GM12878 (cell line): ENCODE results near the gene RABL6. TPM values are rescaled to one million over a fixed set of nuclear protein-coding genes. Genes with fewer than 3 reads are reported as not detected.

Experiments used
- ATAC-seq: fragments of 200-7000 bp; cut with Tn5 transposase; 3 replicates; pipeline ENCODE4 v1.9.1; 2020; ENCODE audit warnings: mild to moderate bottlenecking, moderate library complexity
- BruUV-seq: library from RNA; stranded (reverse); fragments of 400-500 nt; replicated peaks from 2 replicates; lab custom pipeline; 2021; lab: Mats Ljungman, UMichigan
- CTCF ChIA-PET: fragments of 300-600 bp; sonication (Branson Sonifier 250); formaldehyde crosslinking; extraction: SDS; loops from one replicate; lab custom pipeline; 2021; ENCODE audit warnings: inconsistent platforms; lab: Yijun Ruan, JAX
- POLR2A ChIA-PET: fragments of 350-600 bp; formaldehyde crosslinking; extraction: SDS; loops from one replicate; lab custom pipeline; 2021; ENCODE audit warnings: inconsistent platforms; lab: Charles Lee
- RAD21 ChIA-PET: fragments of 300-600 bp; sonication (Branson Sonifier 250); formaldehyde crosslinking; loops from one replicate; lab custom pipeline; 2023; ENCODE audit warnings: antibody characterized with exemption; ENCODE audit not compliant: unreplicated experiment; lab: Charles Lee
- SMC1A ChIA-PET: fragments of 300-600 bp; sonication (Branson Sonifier 250); formaldehyde crosslinking; loops from one replicate; lab custom pipeline; 2023; ENCODE audit not compliant: unreplicated experiment, uncharacterized antibody; lab: Charles Lee
- DNase-seq: peaks from one replicate; pipeline ENCODE4 v3.0.0-alpha.2; 2011; ENCODE audit warnings: low read depth, low spot score
- FAIRE-seq: peaks from 3 replicates; lab custom pipeline; 2011; peaks lifted over from hg19 to GRCh38; lab: Jason Lieb, UNC
- H2AFZ ChIP-seq: 2 replicates; pipeline ENCODE4 v1.6.0; 2011; ENCODE audit warnings: low read depth, low read length, control low read depth; ENCODE audit not compliant: control insufficient read depth
- H3K27ac ChIP-seq: 2 replicates; pipeline ENCODE4 v1.5.1; 2011; ENCODE audit warnings: control low read depth; ENCODE audit not compliant: control insufficient read depth, insufficient read depth
- H3K27me3 ChIP-seq, 2 experiments: replicated peaks in 1 of 2; 2 replicates each; pipeline versions ENCODE4 v1.6.0 to v1.6.1; 2011; ENCODE audit warnings: low read length in 1 of 2; ENCODE audit not compliant: control insufficient read depth in 2 of 2, insufficient read depth in 2 of 2
- H3K36me3 ChIP-seq, 2 experiments: 2 replicates each; pipeline ENCODE4 v1.5.1; 2011; ENCODE audit warnings: low read length in 1 of 2; ENCODE audit not compliant: control insufficient read depth in 2 of 2, insufficient read depth in 2 of 2
- H3K4me1 ChIP-seq: 2 replicates; pipeline ENCODE4 v1.6.1; 2011; ENCODE audit warnings: mild to moderate bottlenecking, low read length, moderate library complexity, mixed read lengths; ENCODE audit not compliant: control insufficient read depth, insufficient read depth
- H3K4me2 ChIP-seq: 2 replicates; pipeline ENCODE4 v1.6.0; 2011; ENCODE audit warnings: control low read depth; ENCODE audit not compliant: control insufficient read depth, insufficient read depth
- H3K4me3 ChIP-seq: fragments of 200-600 bp; sonication (generic); 2 replicates; pipeline ENCODE4 v1.5.1; 2016
- H3K79me2 ChIP-seq: 2 replicates; pipeline ENCODE4 v1.6.0; 2011; ENCODE audit warnings: low read length; ENCODE audit not compliant: control insufficient read depth, insufficient read depth
- H3K9ac ChIP-seq: 2 replicates; pipeline ENCODE4 v1.8.0; 2011; ENCODE audit warnings: low read length, control low read depth, mixed read lengths; ENCODE audit not compliant: control insufficient read depth, insufficient read depth
- H3K9me3 ChIP-seq: replicated peaks from 3 replicates; pipeline ENCODE4 v1.5.1; 2011; ENCODE audit warnings: mild to moderate bottlenecking, low read length; ENCODE audit not compliant: control insufficient read depth, insufficient read depth
- H4K20me1 ChIP-seq: 2 replicates; pipeline ENCODE4 v1.6.0; 2011; ENCODE audit not compliant: control insufficient read depth, insufficient read depth
- BHLHE40 ChIP-seq, 2 experiments: fragments of 450-650 bp in 1 of 2; IDR thresholded peaks; 2 replicates each; pipeline ENCODE4 v1.6.1; 2011 to 2017; ENCODE audit warnings: low read depth in 2 of 2, borderline replicate concordance in 1 of 2, improper control_type of control experiment in 1 of 2, low read length in 1 of 2, mild to moderate bottlenecking in 1 of 2
- DPF2 ChIP-seq: fragments of 450-650 bp; IDR thresholded peaks from 2 replicates; pipeline ENCODE4 v1.6.1; 2017; ENCODE audit warnings: mild to moderate bottlenecking
- EP300 ChIP-seq, 2 experiments: fragments of 150-350 bp in 1 of 2; IDR thresholded peaks; 2 replicates each; pipeline ENCODE4 v1.6.1; 2011 to 2012; ENCODE audit warnings: low read depth in 2 of 2, low read length in 2 of 2, borderline replicate concordance in 1 of 2, improper control_type of control experiment in 1 of 2, inconsistent platforms in 1 of 2; ENCODE audit not compliant: control insufficient read depth in 1 of 2
- FOXM1 ChIP-seq: IDR thresholded peaks from 2 replicates; pipeline ENCODE4 v1.6.1; 2012; ENCODE audit warnings: low read depth, mild to moderate bottlenecking, inconsistent platforms, low read length, moderate library complexity
- HDAC6 ChIP-seq: fragments of 200-600 bp; sonication (generic); IDR thresholded peaks from one replicate; pipeline ENCODE4 v1.8.0; 2017; ENCODE audit warnings: antibody characterized with exemption; ENCODE audit not compliant: unreplicated experiment
- IKZF2 ChIP-seq, 2 experiments: fragments of 450-650 bp; IDR thresholded peaks; 2 replicates each; pipeline ENCODE4 v1.6.1; 2017; ENCODE audit warnings: mild to moderate bottlenecking in 2 of 2, moderate library complexity in 2 of 2
- PAX8 ChIP-seq: fragments of 450-650 bp; IDR thresholded peaks from 2 replicates; pipeline ENCODE4 v1.6.1; 2017; ENCODE audit warnings: mild to moderate bottlenecking, moderate library complexity
- PML ChIP-seq: IDR thresholded peaks from 2 replicates; pipeline ENCODE4 v1.6.1; 2012; ENCODE audit warnings: low read length, inconsistent platforms
- SIN3A ChIP-seq: IDR thresholded peaks from 2 replicates; pipeline ENCODE4 v1.6.1; 2012; ENCODE audit warnings: low read depth, low read length, improper control_type of control experiment
- SMAD5 ChIP-seq: IDR thresholded peaks from 2 replicates; pipeline ENCODE4 v1.6.1; 2016; ENCODE audit warnings: antibody characterized with exemption, low read depth
- ZZZ3 ChIP-seq: IDR thresholded peaks from 2 replicates; pipeline ENCODE4 v1.6.1; 2011; ENCODE audit warnings: low read depth; ENCODE audit not compliant: control insufficient read depth, insufficient read length
- WGBS: methylation state at CpG from one replicate; pipeline ENCODE4 v1.1.6; 2016; ENCODE audit warnings: low lambda C conversion rate; ENCODE audit not compliant: insufficient replicate concordance, insufficient coverage; ENCODE audit errors: missing lambda C conversion rate; 5-methylcytosine and 5-hydroxymethylcytosine counted together
- in situ Hi-C: fragments of 300-500 bp; cut with MboI; formaldehyde crosslinking; loops from 9 replicates; pipeline ENCODE4 v1.14.3; 2018; ENCODE audit warnings: mixed read lengths
- intact Hi-C: fragments of 100-400 bp; cut with micrococcal nuclease; formaldehyde crosslinking; loops from one replicate; pipeline ENCODE4 v1.14.2; 2022; ENCODE audit not compliant: unreplicated experiment
- polyA plus RNA-seq, 11 experiments: library from polyadenylated mRNA; depleted of rRNA in 4 of 11; unstranded in 6 of 11; stranded (reverse) in 5 of 11; fragments of >200 nt; fragmentation: Nextera tagmentation in 4 of 11; fragmentation: Illumina TruSeq in 1 of 11; extraction: Ambion mirVana in 4 of 11; extraction: Trizol in 1 of 11; gene quantifications; 1 replicate in 1 of 11; 2 replicates in 10 of 11; pipeline versions ENCODE4 v1.2.1 to v1.2.3, GENCODE V29; 2011 to 2016; ENCODE audit warnings: inconsistent platforms in 2 of 11, missing spikeins in 2 of 11, low read depth in 1 of 11
- total RNA-seq, 4 experiments: library from RNA; depleted of rRNA in 3 of 4; stranded (reverse); fragments of >200 nt in 3 of 4; fragmentation: Illumina TruSeq in 1 of 4; extraction: Trizol in 1 of 4; gene quantifications; 2 replicates each; pipeline versions ENCODE4 v1.2.1 to v1.2.3, GENCODE V29; 2013 to 2021
- TF ChIP-seq, protein P1 (sequence below): IDR thresholded peaks from 2 replicates; pipeline ENCODE4 v1.6.1; 2012; ENCODE audit warnings: mild to moderate bottlenecking, low read depth, low read length
- TF ChIP-seq, protein P2 (sequence below): fragments of 450-650 bp; IDR thresholded peaks from 2 replicates; pipeline ENCODE4 v1.6.1; 2017; ENCODE audit warnings: borderline replicate concordance
- TF ChIP-seq, protein P3 (sequence below): fragments of 450-650 bp; IDR thresholded peaks from 2 replicates; pipeline ENCODE4 v1.6.1; 2017; ENCODE audit warnings: mild to moderate bottlenecking
- TF ChIP-seq, protein P4 (sequence below): fragments of 450-650 bp; IDR thresholded peaks from 2 replicates; pipeline ENCODE4 v1.6.1; 2017; ENCODE audit warnings: antibody characterized with exemption, mild to moderate bottlenecking, moderate library complexity

Gene RABL6
- total and polyA plus RNA-seq, 10 of the 15 experiments (the other 5 are each of a cell fraction or from before 2014, with no cell fraction given) = 1.4 to 134 (median 42.7) TPM

DNA sequence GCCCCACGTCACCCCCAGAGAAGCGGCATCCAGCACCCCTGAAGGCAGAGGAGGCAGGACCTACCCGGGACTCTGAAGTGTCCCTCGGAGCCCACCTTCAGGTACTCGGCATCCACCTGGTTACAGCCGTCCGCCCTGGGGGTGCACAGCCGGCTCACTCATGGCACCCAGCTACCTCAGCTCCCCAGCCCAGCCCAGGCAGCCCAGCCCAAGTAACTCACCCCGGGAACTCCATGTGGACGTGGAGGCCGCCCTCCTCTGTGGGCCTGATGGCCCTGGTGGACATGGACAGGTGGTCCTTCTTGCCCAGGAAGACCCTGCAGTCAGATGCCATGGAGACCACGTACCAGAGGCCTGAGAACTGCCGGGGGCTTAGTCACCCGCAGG lies 44.1 kb upstream of the RABL6 start:
- no peak overlapping the region for H3K9ac ChIP-seq
- BruUV-seq = no TSS peak
- DNase-seq (no peak), ATAC-seq (no peak), FAIRE-seq (no peak)
- WGBS = 74% methylated on average over 14 of the region's 14 CpGs
- no peak overlapping the region for H3K27ac ChIP-seq
- CTCF ChIA-PET = no interaction called here
- no peak overlapping the region for H2AFZ ChIP-seq
- H3K4me3 ChIP-seq = no peak overlapping the region
- SMC1A ChIA-PET = no interaction called here
- H3K9me3 ChIP-seq = no peaks in the 10 kb centered on the region
- H3K36me3 ChIP-seq = no peaks in the 10 kb centered on the region
- in situ Hi-C loops = no loop called here
- H3K4me2 ChIP-seq = no peak overlapping the region
- intact Hi-C loops = no loop called here
- peaks cover 26% of the 10 kb centered on the region for H3K4me1 ChIP-seq
- no peaks in the 10 kb centered on the region for H4K20me1 ChIP-seq
- POLR2A ChIA-PET = no interaction called here
- H3K27me3 ChIP-seq = no peaks in the 10 kb centered on the region; a peak in 1 of 4 replicates
- H3K79me2 ChIP-seq = no peaks in the 10 kb centered on the region
- RAD21 ChIA-PET = interaction anchor here (1.4 kb wide), 1 partner anchor 20 kb away, joined by 3 read pairs; no protein-coding TSS in a partner anchor
- TF ChIP-seq SMAD5 (no peak), PML (no peak), SIN3A (no peak), FOXM1 (no peak), EP300 (IDR thresholded peaks at IDR 0.05; ENCODE audit: borderline replicate concordance in 1 of 2, control insufficient read depth in 1 of 2, low read depth in 2 of 2, low read length in 2 of 2) (no peak), HDAC6 (no peak), ZZZ3 (no peak), BHLHE40 (IDR thresholded peaks at IDR 0.05; ENCODE audit: borderline replicate concordance in 1 of 2, low read depth in 2 of 2, low read length in 1 of 2) (no peak), PAX8 (no peak), DPF2 (no peak), IKZF2 (IDR thresholded peaks at IDR 0.05) (no peak)
- TF ChIP-seq, protein P1, sequence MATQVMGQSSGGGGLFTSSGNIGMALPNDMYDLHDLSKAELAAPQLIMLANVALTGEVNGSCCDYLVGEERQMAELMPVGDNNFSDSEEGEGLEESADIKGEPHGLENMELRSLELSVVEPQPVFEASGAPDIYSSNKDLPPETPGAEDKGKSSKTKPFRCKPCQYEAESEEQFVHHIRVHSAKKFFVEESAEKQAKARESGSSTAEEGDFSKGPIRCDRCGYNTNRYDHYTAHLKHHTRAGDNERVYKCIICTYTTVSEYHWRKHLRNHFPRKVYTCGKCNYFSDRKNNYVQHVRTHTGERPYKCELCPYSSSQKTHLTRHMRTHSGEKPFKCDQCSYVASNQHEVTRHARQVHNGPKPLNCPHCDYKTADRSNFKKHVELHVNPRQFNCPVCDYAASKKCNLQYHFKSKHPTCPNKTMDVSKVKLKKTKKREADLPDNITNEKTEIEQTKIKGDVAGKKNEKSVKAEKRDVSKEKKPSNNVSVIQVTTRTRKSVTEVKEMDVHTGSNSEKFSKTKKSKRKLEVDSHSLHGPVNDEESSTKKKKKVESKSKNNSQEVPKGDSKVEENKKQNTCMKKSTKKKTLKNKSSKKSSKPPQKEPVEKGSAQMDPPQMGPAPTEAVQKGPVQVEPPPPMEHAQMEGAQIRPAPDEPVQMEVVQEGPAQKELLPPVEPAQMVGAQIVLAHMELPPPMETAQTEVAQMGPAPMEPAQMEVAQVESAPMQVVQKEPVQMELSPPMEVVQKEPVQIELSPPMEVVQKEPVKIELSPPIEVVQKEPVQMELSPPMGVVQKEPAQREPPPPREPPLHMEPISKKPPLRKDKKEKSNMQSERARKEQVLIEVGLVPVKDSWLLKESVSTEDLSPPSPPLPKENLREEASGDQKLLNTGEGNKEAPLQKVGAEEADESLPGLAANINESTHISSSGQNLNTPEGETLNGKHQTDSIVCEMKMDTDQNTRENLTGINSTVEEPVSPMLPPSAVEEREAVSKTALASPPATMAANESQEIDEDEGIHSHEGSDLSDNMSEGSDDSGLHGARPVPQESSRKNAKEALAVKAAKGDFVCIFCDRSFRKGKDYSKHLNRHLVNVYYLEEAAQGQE = no peak
- TF ChIP-seq, protein P2, sequence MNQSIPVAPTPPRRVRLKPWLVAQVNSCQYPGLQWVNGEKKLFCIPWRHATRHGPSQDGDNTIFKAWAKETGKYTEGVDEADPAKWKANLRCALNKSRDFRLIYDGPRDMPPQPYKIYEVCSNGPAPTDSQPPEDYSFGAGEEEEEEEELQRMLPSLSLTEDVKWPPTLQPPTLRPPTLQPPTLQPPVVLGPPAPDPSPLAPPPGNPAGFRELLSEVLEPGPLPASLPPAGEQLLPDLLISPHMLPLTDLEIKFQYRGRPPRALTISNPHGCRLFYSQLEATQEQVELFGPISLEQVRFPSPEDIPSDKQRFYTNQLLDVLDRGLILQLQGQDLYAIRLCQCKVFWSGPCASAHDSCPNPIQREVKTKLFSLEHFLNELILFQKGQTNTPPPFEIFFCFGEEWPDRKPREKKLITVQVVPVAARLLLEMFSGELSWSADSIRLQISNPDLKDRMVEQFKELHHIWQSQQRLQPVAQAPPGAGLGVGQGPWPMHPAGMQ = no peak
- TF ChIP-seq, protein P3, sequence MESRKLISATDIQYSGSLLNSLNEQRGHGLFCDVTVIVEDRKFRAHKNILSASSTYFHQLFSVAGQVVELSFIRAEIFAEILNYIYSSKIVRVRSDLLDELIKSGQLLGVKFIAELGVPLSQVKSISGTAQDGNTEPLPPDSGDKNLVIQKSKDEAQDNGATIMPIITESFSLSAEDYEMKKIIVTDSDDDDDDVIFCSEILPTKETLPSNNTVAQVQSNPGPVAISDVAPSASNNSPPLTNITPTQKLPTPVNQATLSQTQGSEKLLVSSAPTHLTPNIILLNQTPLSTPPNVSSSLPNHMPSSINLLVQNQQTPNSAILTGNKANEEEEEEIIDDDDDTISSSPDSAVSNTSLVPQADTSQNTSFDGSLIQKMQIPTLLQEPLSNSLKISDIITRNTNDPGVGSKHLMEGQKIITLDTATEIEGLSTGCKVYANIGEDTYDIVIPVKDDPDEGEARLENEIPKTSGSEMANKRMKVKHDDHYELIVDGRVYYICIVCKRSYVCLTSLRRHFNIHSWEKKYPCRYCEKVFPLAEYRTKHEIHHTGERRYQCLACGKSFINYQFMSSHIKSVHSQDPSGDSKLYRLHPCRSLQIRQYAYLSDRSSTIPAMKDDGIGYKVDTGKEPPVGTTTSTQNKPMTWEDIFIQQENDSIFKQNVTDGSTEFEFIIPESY = no peak
- TF ChIP-seq, protein P4, sequence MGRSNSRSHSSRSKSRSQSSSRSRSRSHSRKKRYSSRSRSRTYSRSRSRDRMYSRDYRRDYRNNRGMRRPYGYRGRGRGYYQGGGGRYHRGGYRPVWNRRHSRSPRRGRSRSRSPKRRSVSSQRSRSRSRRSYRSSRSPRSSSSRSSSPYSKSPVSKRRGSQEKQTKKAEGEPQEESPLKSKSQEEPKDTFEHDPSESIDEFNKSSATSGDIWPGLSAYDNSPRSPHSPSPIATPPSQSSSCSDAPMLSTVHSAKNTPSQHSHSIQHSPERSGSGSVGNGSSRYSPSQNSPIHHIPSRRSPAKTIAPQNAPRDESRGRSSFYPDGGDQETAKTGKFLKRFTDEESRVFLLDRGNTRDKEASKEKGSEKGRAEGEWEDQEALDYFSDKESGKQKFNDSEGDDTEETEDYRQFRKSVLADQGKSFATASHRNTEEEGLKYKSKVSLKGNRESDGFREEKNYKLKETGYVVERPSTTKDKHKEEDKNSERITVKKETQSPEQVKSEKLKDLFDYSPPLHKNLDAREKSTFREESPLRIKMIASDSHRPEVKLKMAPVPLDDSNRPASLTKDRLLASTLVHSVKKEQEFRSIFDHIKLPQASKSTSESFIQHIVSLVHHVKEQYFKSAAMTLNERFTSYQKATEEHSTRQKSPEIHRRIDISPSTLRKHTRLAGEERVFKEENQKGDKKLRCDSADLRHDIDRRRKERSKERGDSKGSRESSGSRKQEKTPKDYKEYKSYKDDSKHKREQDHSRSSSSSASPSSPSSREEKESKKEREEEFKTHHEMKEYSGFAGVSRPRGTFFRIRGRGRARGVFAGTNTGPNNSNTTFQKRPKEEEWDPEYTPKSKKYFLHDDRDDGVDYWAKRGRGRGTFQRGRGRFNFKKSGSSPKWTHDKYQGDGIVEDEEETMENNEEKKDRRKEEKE = no peak
